GM23338 (cell line): ENCODE measurements around the gene MTMR1. TPM values are rescaled to one million over a fixed set of nuclear protein-coding genes. Genes with fewer than 3 reads are reported as not detected.

Experiments
- ATAC-seq: fragments of 200-7000 bp; cut with Tn5 transposase; 3 replicates; pipeline ENCODE4 v1.9.1; 2020
- DNase-seq: peaks from one replicate; pipeline ENCODE4 v3.0.0-alpha.2; 2015; ENCODE audit warnings: low spot score
- H2AFZ ChIP-seq: fragments of 200-600 bp; sonication (generic); 2 replicates; pipeline ENCODE4 v1.8.0; 2016; ENCODE audit warnings: antibody characterized with exemption, mild to moderate bottlenecking, moderate library complexity
- H3F3A ChIP-seq: fragments of 200-600 bp; sonication (generic); replicated peaks from 2 replicates; pipeline ENCODE4 v1.8.0; 2017; ENCODE audit warnings: antibody characterized with exemption, mixed run types, low read depth
- H3K27ac ChIP-seq: fragments of 200-600 bp; sonication (generic); 2 replicates; pipeline ENCODE4 v1.6.1; 2016; ENCODE audit warnings: low read depth
- H3K27me3 ChIP-seq: fragments of 200-600 bp; sonication (generic); 2 replicates; pipeline ENCODE4 v1.8.0; 2016; ENCODE audit warnings: mild to moderate bottlenecking, mixed run types, moderate library complexity; ENCODE audit not compliant: insufficient read depth
- H3K36me3 ChIP-seq: fragments of 200-600 bp; sonication (generic); 2 replicates; pipeline ENCODE4 v1.8.0; 2016; ENCODE audit warnings: mild to moderate bottlenecking; ENCODE audit not compliant: insufficient read depth
- H3K4me1 ChIP-seq: fragments of 200-600 bp; sonication (generic); 2 replicates; pipeline ENCODE4 v1.8.0; 2016; ENCODE audit warnings: mild to moderate bottlenecking, moderate library complexity; ENCODE audit not compliant: insufficient read depth
- H3K4me2 ChIP-seq: fragments of 200-600 bp; sonication (generic); 2 replicates; pipeline ENCODE4 v1.7.1; 2017; ENCODE audit warnings: mixed run types
- H3K4me3 ChIP-seq: fragments of 200-600 bp; sonication (generic); 2 replicates; pipeline ENCODE4 v1.6.1; 2016; ENCODE audit warnings: mixed run types
- H3K79me2 ChIP-seq: fragments of 200-600 bp; sonication (generic); replicated peaks from 2 replicates; pipeline ENCODE4 v1.8.0; 2017; ENCODE audit warnings: mild to moderate bottlenecking; ENCODE audit not compliant: insufficient read depth
- H3K9me2 ChIP-seq: fragments of 200-600 bp; sonication (generic); 2 replicates; pipeline ENCODE4 v1.8.0; 2017; ENCODE audit not compliant: insufficient read depth
- H4K20me1 ChIP-seq: fragments of 200-600 bp; sonication (generic); replicated peaks from 2 replicates; pipeline ENCODE4 v1.8.0; 2017; ENCODE audit warnings: mild to moderate bottlenecking; ENCODE audit not compliant: insufficient read depth
- H3K27ac Mint-ChIP-seq: 2 replicates; pipeline ENCODE4 v1.8.0; 2020; ENCODE audit warnings: inconsistent platforms, mild to moderate bottlenecking, moderate library complexity, mixed read lengths
- H3K27me3 Mint-ChIP-seq: 3 replicates; pipeline ENCODE4 v1.8.0; 2022; ENCODE audit warnings: low read depth, mild to moderate bottlenecking, moderate library complexity, mixed read lengths, inconsistent platforms; ENCODE audit not compliant: insufficient read depth, poor library complexity
- H3K36me3 Mint-ChIP-seq: 3 replicates; pipeline ENCODE4 v1.8.0; 2021; ENCODE audit warnings: low read depth, mild to moderate bottlenecking, inconsistent platforms, moderate library complexity, mixed read lengths
- H3K4me1 Mint-ChIP-seq: 3 replicates; pipeline ENCODE4 v1.8.0; 2020; ENCODE audit warnings: mild to moderate bottlenecking, inconsistent platforms, mixed read lengths
- H3K4me3 Mint-ChIP-seq: 3 replicates; pipeline ENCODE4 v1.8.0; 2021; ENCODE audit warnings: moderate library complexity, mild to moderate bottlenecking, inconsistent platforms, mixed read lengths
- H3K9me3 Mint-ChIP-seq: 3 replicates; pipeline ENCODE4 v1.8.0; 2020; ENCODE audit warnings: moderate library complexity, mild to moderate bottlenecking, inconsistent platforms, mixed read lengths
- CREB1 ChIP-seq: fragments of 250-450 bp; sonication (Bioruptor Pico); IDR thresholded peaks from 2 replicates; pipeline ENCODE4 v1.5.0; 2020; ENCODE audit warnings: low read depth, mild to moderate bottlenecking, moderate library complexity
- EZH2 ChIP-seq: fragments of 200-600 bp; sonication (generic); IDR thresholded peaks from one replicate; pipeline ENCODE4 v1.8.0; 2017; ENCODE audit warnings: antibody characterized with exemption, mild to moderate bottlenecking, low read depth; ENCODE audit not compliant: unreplicated experiment
- EZH2phosphoT487 ChIP-seq: fragments of 200-600 bp; sonication (generic); IDR thresholded peaks from one replicate; pipeline ENCODE4 v1.8.1; 2018; ENCODE audit warnings: antibody characterized with exemption; ENCODE audit not compliant: unreplicated experiment
- JUNB ChIP-seq: IDR thresholded peaks from one replicate; pipeline ENCODE4 v1.6.1; 2016; ENCODE audit warnings: antibody characterized with exemption; ENCODE audit not compliant: unreplicated experiment
- NANOG ChIP-seq: IDR thresholded peaks from 2 replicates; pipeline ENCODE4 v1.6.1; 2016; ENCODE audit warnings: antibody characterized with exemption, borderline replicate concordance
- POLR2AphosphoS5 ChIP-seq: IDR thresholded peaks from 2 replicates; pipeline ENCODE4 v1.6.1; 2016; ENCODE audit warnings: antibody characterized with exemption, low read depth
- STAT1 ChIP-seq: IDR thresholded peaks from one replicate; pipeline ENCODE4 v1.6.1; 2016; ENCODE audit warnings: antibody characterized with exemption; ENCODE audit not compliant: unreplicated experiment
- ZNF114 ChIP-seq: fragments of 250-450 bp; sonication (Bioruptor Pico); IDR thresholded peaks from 2 replicates; pipeline ENCODE4 v1.5.0; 2020; ENCODE audit warnings: mild to moderate bottlenecking, moderate library complexity
- ZNF331 ChIP-seq: fragments of 250-450 bp; sonication (Bioruptor Pico); IDR thresholded peaks from 2 replicates; pipeline ENCODE4 v1.5.0; 2020; ENCODE audit warnings: low read depth, mild to moderate bottlenecking, moderate library complexity
- polyA plus RNA-seq: library from polyadenylated mRNA; unstranded; fragments of >200 nt; fragmentation: Nextera tagmentation; extraction: Ambion mirVana; gene quantifications from 2 replicates; pipeline ENCODE4 v1.2.1, GENCODE V29; 2016
- total RNA-seq: library from RNA; depleted of rRNA; stranded (reverse); fragments of >200 nt; shearing (Covaris generic); gene quantifications from 2 replicates; pipeline ENCODE4 v1.2.3, GENCODE V29; 2014
- TF ChIP-seq, protein P1 (sequence below): IDR thresholded peaks from one replicate; pipeline ENCODE4 v1.6.1; 2018; ENCODE audit warnings: antibody characterized with exemption; ENCODE audit not compliant: unreplicated experiment
- TF ChIP-seq, protein P2 (sequence below): IDR thresholded peaks from 2 replicates; pipeline ENCODE4 v1.6.1; 2016; ENCODE audit warnings: antibody characterized with exemption
- TF ChIP-seq, protein P3 (sequence below): fragments of 250-450 bp; sonication (Bioruptor Pico); IDR thresholded peaks from 2 replicates; pipeline ENCODE4 v1.5.0; 2020; ENCODE audit warnings: mild to moderate bottlenecking, moderate library complexity
- TF ChIP-seq, protein P4 (sequence below), 2 experiments: fragments of 200-600 bp in 1 of 2; sonication (generic) in 1 of 2; conservative IDR thresholded peaks; 2 replicates each; pipeline versions ENCODE4 v1.5.1 to v1.6.1; 2016 to 2017; ENCODE audit warnings: antibody characterized with exemption in 2 of 2, low read depth in 2 of 2, mild to moderate bottlenecking in 2 of 2, moderate library complexity in 1 of 2

Gene MTMR1
- total and polyA plus RNA-seq, 2 experiments from 2014 or later: 4.5 to 19.1 TPM

DNA sequence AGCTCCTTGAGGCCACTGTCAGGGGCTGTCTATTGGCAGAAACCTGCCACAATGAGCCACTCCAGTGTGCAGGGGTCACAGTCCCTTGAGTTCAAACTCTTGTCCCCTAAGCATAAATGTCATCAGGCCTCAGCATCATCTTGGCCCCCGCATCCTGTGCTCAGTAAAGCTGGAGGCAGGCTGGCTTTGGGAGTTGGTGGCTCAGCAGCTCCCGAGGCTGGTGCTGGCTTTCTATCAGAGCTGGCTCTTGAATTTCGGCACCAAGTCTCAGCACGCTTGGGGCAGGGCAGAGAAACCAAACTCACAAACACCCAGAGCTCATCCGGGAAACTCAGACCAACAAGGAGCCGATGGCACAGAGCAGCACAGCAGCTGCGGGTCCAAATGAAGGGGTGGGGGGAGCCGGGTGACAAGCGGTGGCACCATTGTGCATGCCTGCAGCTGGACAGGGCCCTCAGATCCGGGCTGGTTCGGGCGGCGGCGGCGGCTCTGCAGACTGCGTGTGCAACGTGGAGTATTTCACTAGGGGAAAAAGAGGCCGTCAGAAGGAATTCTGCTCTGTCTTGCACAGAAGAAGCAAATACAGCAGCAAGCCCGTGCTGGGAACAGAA, 75.5 kb downstream of the MTMR1 start:
- peaks cover 4% of the 10 kb centered on the region for H3K27me3 Mint-ChIP-seq
- no peaks in the 10 kb centered on the region; the same call in 2 of the 3 replicates for H3K36me3 Mint-ChIP-seq
- H3K4me1 ChIP-seq: peaks cover 2% of the 10 kb centered on the region; the same call in 1 of the 2 replicates
- H2AFZ ChIP-seq: no peak overlapping the region
- no peak overlapping the region for H3K27ac Mint-ChIP-seq
- H3K9me2 ChIP-seq: no peaks in the 10 kb centered on the region
- no peak for ATAC-seq
- H3F3A ChIP-seq: no peaks in the 10 kb centered on the region
- no peaks in the 10 kb centered on the region for H3K36me3 ChIP-seq
- no peak overlapping the region for H3K4me3 Mint-ChIP-seq
- no peaks in the 10 kb centered on the region; the same call in 2 of the 3 replicates for H3K9me3 Mint-ChIP-seq
- no peak overlapping the region for H3K4me2 ChIP-seq
- H3K79me2 ChIP-seq: no peaks in the 10 kb centered on the region
- H3K27me3 ChIP-seq: no peaks in the 10 kb centered on the region
- H4K20me1 ChIP-seq: no peaks in the 10 kb centered on the region
- no peak overlapping the region for H3K4me3 ChIP-seq
- no peak for TF ChIP-seq JUNB
- TF ChIP-seq, protein P1, sequence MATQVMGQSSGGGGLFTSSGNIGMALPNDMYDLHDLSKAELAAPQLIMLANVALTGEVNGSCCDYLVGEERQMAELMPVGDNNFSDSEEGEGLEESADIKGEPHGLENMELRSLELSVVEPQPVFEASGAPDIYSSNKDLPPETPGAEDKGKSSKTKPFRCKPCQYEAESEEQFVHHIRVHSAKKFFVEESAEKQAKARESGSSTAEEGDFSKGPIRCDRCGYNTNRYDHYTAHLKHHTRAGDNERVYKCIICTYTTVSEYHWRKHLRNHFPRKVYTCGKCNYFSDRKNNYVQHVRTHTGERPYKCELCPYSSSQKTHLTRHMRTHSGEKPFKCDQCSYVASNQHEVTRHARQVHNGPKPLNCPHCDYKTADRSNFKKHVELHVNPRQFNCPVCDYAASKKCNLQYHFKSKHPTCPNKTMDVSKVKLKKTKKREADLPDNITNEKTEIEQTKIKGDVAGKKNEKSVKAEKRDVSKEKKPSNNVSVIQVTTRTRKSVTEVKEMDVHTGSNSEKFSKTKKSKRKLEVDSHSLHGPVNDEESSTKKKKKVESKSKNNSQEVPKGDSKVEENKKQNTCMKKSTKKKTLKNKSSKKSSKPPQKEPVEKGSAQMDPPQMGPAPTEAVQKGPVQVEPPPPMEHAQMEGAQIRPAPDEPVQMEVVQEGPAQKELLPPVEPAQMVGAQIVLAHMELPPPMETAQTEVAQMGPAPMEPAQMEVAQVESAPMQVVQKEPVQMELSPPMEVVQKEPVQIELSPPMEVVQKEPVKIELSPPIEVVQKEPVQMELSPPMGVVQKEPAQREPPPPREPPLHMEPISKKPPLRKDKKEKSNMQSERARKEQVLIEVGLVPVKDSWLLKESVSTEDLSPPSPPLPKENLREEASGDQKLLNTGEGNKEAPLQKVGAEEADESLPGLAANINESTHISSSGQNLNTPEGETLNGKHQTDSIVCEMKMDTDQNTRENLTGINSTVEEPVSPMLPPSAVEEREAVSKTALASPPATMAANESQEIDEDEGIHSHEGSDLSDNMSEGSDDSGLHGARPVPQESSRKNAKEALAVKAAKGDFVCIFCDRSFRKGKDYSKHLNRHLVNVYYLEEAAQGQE: no peak
- no peak for TF ChIP-seq NANOG
- no peak for TF ChIP-seq ZNF114 (CRISPR knock-in tag)
- no peak for TF ChIP-seq EZH2phosphoT487
- TF ChIP-seq STAT1: no peak
- TF ChIP-seq CREB1 (CRISPR knock-in tag): no peak
- TF ChIP-seq POLR2AphosphoS5: no peak
- TF ChIP-seq, protein P2, sequence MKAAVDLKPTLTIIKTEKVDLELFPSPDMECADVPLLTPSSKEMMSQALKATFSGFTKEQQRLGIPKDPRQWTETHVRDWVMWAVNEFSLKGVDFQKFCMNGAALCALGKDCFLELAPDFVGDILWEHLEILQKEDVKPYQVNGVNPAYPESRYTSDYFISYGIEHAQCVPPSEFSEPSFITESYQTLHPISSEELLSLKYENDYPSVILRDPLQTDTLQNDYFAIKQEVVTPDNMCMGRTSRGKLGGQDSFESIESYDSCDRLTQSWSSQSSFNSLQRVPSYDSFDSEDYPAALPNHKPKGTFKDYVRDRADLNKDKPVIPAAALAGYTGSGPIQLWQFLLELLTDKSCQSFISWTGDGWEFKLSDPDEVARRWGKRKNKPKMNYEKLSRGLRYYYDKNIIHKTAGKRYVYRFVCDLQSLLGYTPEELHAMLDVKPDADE: no peak
- no peak for TF ChIP-seq ZNF331 (CRISPR knock-in tag)
- no peak for TF ChIP-seq EZH2
- TF ChIP-seq, protein P3, sequence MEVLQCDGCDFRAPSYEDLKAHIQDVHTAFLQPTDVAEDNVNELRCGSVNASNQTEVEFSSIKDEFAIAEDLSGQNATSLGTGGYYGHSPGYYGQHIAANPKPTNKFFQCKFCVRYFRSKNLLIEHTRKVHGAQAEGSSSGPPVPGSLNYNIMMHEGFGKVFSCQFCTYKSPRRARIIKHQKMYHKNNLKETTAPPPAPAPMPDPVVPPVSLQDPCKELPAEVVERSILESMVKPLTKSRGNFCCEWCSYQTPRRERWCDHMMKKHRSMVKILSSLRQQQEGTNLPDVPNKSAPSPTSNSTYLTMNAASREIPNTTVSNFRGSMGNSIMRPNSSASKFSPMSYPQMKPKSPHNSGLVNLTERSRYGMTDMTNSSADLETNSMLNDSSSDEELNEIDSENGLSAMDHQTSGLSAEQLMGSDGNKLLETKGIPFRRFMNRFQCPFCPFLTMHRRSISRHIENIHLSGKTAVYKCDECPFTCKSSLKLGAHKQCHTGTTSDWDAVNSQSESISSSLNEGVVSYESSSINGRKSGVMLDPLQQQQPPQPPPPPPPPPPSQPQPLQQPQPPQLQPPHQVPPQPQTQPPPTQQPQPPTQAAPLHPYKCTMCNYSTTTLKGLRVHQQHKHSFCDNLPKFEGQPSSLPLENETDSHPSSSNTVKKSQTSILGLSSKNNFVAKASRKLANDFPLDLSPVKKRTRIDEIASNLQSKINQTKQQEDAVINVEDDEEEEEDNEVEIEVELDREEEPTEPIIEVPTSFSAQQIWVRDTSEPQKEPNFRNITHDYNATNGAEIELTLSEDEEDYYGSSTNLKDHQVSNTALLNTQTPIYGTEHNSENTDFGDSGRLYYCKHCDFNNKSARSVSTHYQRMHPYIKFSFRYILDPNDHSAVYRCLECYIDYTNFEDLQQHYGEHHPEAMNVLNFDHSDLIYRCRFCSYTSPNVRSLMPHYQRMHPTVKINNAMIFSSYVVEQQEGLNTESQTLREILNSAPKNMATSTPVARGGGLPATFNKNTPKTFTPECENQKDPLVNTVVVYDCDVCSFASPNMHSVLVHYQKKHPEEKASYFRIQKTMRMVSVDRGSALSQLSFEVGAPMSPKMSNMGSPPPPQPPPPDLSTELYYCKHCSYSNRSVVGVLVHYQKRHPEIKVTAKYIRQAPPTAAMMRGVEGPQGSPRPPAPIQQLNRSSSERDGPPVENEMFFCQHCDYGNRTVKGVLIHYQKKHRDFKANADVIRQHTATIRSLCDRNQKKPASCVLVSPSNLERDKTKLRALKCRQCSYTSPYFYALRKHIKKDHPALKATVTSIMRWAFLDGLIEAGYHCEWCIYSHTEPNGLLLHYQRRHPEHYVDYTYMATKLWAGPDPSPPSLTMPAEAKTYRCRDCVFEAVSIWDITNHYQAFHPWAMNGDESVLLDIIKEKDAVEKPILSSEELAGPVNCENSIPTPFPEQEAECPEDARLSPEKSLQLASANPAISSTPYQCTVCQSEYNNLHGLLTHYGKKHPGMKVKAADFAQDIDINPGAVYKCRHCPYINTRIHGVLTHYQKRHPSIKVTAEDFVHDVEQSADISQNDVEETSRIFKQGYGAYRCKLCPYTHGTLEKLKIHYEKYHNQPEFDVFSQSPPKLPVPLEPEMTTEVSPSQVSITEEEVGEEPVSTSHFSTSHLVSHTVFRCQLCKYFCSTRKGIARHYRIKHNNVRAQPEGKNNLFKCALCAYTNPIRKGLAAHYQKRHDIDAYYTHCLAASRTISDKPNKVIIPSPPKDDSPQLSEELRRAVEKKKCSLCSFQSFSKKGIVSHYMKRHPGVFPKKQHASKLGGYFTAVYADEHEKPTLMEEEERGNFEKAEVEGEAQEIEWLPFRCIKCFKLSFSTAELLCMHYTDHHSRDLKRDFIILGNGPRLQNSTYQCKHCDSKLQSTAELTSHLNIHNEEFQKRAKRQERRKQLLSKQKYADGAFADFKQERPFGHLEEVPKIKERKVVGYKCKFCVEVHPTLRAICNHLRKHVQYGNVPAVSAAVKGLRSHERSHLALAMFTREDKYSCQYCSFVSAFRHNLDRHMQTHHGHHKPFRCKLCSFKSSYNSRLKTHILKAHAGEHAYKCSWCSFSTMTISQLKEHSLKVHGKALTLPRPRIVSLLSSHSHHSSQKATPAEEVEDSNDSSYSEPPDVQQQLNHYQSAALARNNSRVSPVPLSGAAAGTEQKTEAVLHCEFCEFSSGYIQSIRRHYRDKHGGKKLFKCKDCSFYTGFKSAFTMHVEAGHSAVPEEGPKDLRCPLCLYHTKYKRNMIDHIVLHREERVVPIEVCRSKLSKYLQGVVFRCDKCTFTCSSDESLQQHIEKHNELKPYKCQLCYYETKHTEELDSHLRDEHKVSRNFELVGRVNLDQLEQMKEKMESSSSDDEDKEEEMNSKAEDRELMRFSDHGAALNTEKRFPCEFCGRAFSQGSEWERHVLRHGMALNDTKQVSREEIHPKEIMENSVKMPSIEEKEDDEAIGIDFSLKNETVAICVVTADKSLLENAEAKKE (CRISPR knock-in tag): no peak
- TF ChIP-seq, protein P4, sequence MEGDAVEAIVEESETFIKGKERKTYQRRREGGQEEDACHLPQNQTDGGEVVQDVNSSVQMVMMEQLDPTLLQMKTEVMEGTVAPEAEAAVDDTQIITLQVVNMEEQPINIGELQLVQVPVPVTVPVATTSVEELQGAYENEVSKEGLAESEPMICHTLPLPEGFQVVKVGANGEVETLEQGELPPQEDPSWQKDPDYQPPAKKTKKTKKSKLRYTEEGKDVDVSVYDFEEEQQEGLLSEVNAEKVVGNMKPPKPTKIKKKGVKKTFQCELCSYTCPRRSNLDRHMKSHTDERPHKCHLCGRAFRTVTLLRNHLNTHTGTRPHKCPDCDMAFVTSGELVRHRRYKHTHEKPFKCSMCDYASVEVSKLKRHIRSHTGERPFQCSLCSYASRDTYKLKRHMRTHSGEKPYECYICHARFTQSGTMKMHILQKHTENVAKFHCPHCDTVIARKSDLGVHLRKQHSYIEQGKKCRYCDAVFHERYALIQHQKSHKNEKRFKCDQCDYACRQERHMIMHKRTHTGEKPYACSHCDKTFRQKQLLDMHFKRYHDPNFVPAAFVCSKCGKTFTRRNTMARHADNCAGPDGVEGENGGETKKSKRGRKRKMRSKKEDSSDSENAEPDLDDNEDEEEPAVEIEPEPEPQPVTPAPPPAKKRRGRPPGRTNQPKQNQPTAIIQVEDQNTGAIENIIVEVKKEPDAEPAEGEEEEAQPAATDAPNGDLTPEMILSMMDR (conservative IDR thresholded peaks at IDR 0.05; ENCODE audit: low read depth in 2 of 2): no peak
- no peak for DNase-seq
- H3K4me1 Mint-ChIP-seq: peaks cover 19% of the 10 kb centered on the region
- no peak overlapping the region for H3K27ac ChIP-seq
